ENCODE data around the gene KCNK13. TPM values are rescaled to one million over a fixed set of nuclear protein-coding genes. Genes with fewer than 3 reads are reported as not detected.

KCNK13 gene
- total and polyA plus RNA-seq, 9 of the 15 experiments (the other 6 are each of a cell fraction or from before 2014, with no cell fraction given) = 0.03 to 0.05 TPM; not detected in 7

DNA sequence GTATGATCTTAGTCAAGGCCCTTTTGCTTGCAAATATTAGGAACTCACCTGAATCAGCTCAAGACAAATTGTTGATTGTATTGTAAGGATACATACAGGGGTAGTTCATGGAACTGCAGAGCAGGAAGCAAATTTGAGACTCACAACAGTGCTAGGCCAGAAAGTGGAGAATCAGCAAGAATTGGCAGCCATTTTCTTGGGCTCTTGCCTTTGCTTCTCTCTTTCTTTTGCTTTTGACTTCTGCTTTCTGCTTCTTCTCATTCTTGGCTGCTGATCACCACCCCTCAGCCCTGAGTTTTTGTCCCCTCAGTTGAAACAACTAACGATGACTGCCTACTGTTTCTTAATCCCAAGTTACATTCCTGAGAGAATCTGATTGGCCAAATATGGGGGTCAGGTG, 34.8 kb downstream of the KCNK13 start:
- FAIRE-seq = no peak
- TF ChIP-seq ZNF174 (CRISPR knock-in tag; IDR thresholded peaks at IDR 0.05) (no peak), ILF3 (IDR thresholded peaks at IDR 0.05; ENCODE audit: borderline replicate concordance) (no peak), CHD2 (IDR thresholded peaks at IDR 0.05; ENCODE audit: low read depth, low read length) (no peak), PHF8 (IDR thresholded peaks at IDR 0.05; ENCODE audit: borderline replicate concordance, low read length) (no peak), ERF (CRISPR knock-in tag; IDR thresholded peaks at IDR 0.05) (no peak), DDX20 (tag; IDR thresholded peaks at IDR 0.05; ENCODE audit: low read depth) (no peak)

DNA sequence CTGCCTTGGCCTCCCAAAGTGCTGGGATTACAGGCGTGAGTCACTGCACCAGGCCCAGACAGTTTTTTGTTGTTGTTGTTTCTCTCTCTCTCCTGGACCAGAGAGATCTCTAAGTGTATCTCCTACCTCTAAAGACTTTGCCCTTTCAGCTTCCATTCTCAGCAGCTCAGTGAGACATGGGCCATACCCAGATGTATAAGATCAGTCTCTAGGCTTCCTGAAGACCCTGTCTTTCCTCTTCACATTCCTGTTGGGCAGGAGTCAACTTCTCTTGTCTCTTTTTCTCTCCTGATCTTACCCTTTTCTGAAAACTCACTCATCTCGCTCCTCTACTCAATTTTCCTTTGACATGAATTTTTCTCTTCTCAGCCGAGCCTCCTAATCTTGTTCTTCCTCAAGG, 42.0 kb downstream of the KCNK13 start:
- no TSS peak for BruUV-seq (replicated peaks)
- intact Hi-C loops (cut with micrococcal nuclease) (no loop called here), in situ Hi-C loops (cut with MboI) (no loop called here)
- Histone ChIP-seq H3K27me3 (ENCODE audit: control insufficient read depth in 2 of 2, insufficient read depth in 2 of 2, low read length in 2 of 2) (peaks cover 4 to 18% of the 10 kb centered on the region in 2 experiments; a peak in 4 of 5 replicates), H3K79me2 (ENCODE audit: control insufficient read depth, insufficient read depth, low read length) (no peaks in the 10 kb centered on the region), H3K4me2 (ENCODE audit: insufficient read depth, low read length) (no peak overlapping the region), H3K4me3 (no peak overlapping the region), H3K9me1 (ENCODE audit: control insufficient read depth, insufficient read depth, low read length) (no peaks in the 10 kb centered on the region), H3K36me3 (ENCODE audit: control insufficient read depth, insufficient read depth, low read length) (no peaks in the 10 kb centered on the region), H3K9me3 (replicated peaks; ENCODE audit: control insufficient read depth, insufficient read depth, low read depth, low read length) (no peaks in the 10 kb centered on the region), H3K9ac (ENCODE audit: insufficient read depth in 1 of 2, low read depth in 2 of 2, low read length in 2 of 2) (no peak overlapping the region), H4K20me1 (replicated peaks; ENCODE audit: control insufficient read depth, insufficient read depth, low read length) (no peaks in the 10 kb centered on the region), H3K27ac (ENCODE audit: extremely low read depth, low read depth, low read length) (no peak overlapping the region), H2AFZ (ENCODE audit: low read depth, low read length) (no peak overlapping the region), H3K4me1 (replicated peaks in 1 of 2; ENCODE audit: control insufficient read depth in 2 of 2, insufficient read depth in 2 of 2, low read length in 2 of 2) (no peaks in the 10 kb centered on the region)
- FAIRE-seq = no peak
- ChIA-PET CTCF (ENCODE audit: low intra/inter-chr PET ratio) (no interaction called here), POLR2A (no interaction called here)
- 0% methylated on average over 3 of the region's 3 CpGs for whole genome bisulfite sequencing (ENCODE audit: insufficient coverage, low coverage, missing lambda C conversion rate)
- ATAC-seq = no peak
- no peak for DNase-seq (ENCODE audit: extremely low read depth in 1 of 4, low spot score in 3 of 4)

More for the DNA sequence above, 34.8 kb downstream of the KCNK13 start:
- Histone ChIP-seq H3K36me3 (ENCODE audit: control insufficient read depth, insufficient read depth, low read length) (no peaks in the 10 kb centered on the region), H3K9me1 (ENCODE audit: control insufficient read depth, insufficient read depth, low read length) (no peaks in the 10 kb centered on the region), H3K4me3 (no peak overlapping the region), H3K9me3 (replicated peaks; ENCODE audit: control insufficient read depth, insufficient read depth, low read depth, low read length) (no peaks in the 10 kb centered on the region), H3K9ac (ENCODE audit: insufficient read depth in 1 of 2, low read depth in 2 of 2, low read length in 2 of 2) (no peak overlapping the region), H3K27ac (ENCODE audit: extremely low read depth, low read depth, low read length) (no peak overlapping the region), H3K4me2 (ENCODE audit: insufficient read depth, low read length) (no peak overlapping the region), H3K4me1 (replicated peaks in 1 of 2; ENCODE audit: control insufficient read depth in 2 of 2, insufficient read depth in 2 of 2, low read length in 2 of 2) (no peaks in the 10 kb centered on the region), H3K27me3 (ENCODE audit: control insufficient read depth in 2 of 2, insufficient read depth in 2 of 2, low read length in 2 of 2) (no peaks in the 10 kb centered on the region; a peak in 1 of 5 replicates), H2AFZ (ENCODE audit: low read depth, low read length) (no peak overlapping the region), H4K20me1 (replicated peaks; ENCODE audit: control insufficient read depth, insufficient read depth, low read length) (no peaks in the 10 kb centered on the region), H3K79me2 (ENCODE audit: control insufficient read depth, insufficient read depth, low read length) (no peaks in the 10 kb centered on the region)
- in situ Hi-C loops (cut with MboI) = no loop called here
- ATAC-seq (no peak), DNase-seq (ENCODE audit: extremely low read depth in 1 of 4, low spot score in 3 of 4) (no peak)
- CTCF ChIA-PET (ENCODE audit: low intra/inter-chr PET ratio) = no interaction called here
- intact Hi-C loops (cut with micrococcal nuclease) = no loop called here
- POLR2A ChIA-PET = no interaction called here
- no TSS peak for BruUV-seq (replicated peaks)
- 0% methylated on average over 1 of the region's 1 CpG for whole genome bisulfite sequencing (ENCODE audit: insufficient coverage, low coverage, missing lambda C conversion rate)
